Tibial nerve (tissue), 4 donors: ENCODE measurements around the gene DHX57. TPM values are rescaled to one million over a fixed set of nuclear protein-coding genes. Genes with fewer than 3 reads are reported as not detected.
"Not testable (repeated sequence)": the region's sequence is repeated elsewhere in the genome, so short reads cannot be mapped to it uniquely, and the experiment has no call there.

ENCODE experiments used
- DNase-seq, 2 donors: peaks; one replicate each; pipeline ENCODE4 v3.0.0-alpha.2; 2019; ENCODE audit warnings: low spot score in 2 of 2
- H3K27ac ChIP-seq, 4 donors: fragments of 200-600 bp; sonication (generic) in 3 of 4; one replicate each; pipeline ENCODE4 v1.5.1; 2017 to 2019; ENCODE audit warnings: mild to moderate bottlenecking in 1 of 4
- H3K27me3 ChIP-seq, 2 donors: fragments of 200-600 bp; sonication (generic) in 1 of 2; one replicate each; pipeline versions ENCODE4 v1.5.1 to v1.6.0; 2017 to 2019
- H3K36me3 ChIP-seq, 3 donors: fragments of 200-600 bp; sonication (generic); one replicate each; pipeline ENCODE4 v1.5.1; 2018 to 2019
- H3K4me1 ChIP-seq, 4 donors: fragments of 200-600 bp; sonication (generic) in 3 of 4; one replicate each; pipeline ENCODE4 v1.5.1; 2017 to 2019
- H3K4me3 ChIP-seq, 4 donors: fragments of 200-600 bp; sonication (generic) in 3 of 4; one replicate each; pipeline ENCODE4 v1.5.1; 2017 to 2019; ENCODE audit warnings: mild to moderate bottlenecking in 1 of 4, moderate library complexity in 1 of 4
- H3K9me3 ChIP-seq, 4 donors: fragments of 200-600 bp; sonication (generic) in 3 of 4; one replicate each; pipeline ENCODE4 v1.5.1; 2017 to 2019
- EP300 ChIP-seq, 2 donors: sonication (generic); formaldehyde crosslinking; IDR thresholded peaks; one replicate each; pipeline ENCODE4 v1.6.1; 2017; ENCODE audit warnings: antibody characterized with exemption in 2 of 2, mild to moderate bottlenecking in 1 of 2
- POLR2A ChIP-seq, 2 donors: fragments of 450-650 bp; IDR thresholded peaks; one replicate each; pipeline ENCODE4 v1.6.1; 2017; ENCODE audit warnings: antibody characterized with exemption in 2 of 2, mild to moderate bottlenecking in 2 of 2, moderate library complexity in 2 of 2
- WGBS, 2 donors: methylation state at CpG; one replicate each; pipeline ENCODE4 v1.1.5; 2018; 5-methylcytosine and 5-hydroxymethylcytosine counted together
- total RNA-seq, 4 donors: library from RNA; depleted of rRNA; stranded (reverse); fragments of >200 nt; gene quantifications; one replicate each; pipeline ENCODE4 v1.1.0, GENCODE V29; 2016
- TF ChIP-seq, protein P1 (sequence below), 5 experiments: fragments of 200-600 bp in 3 of 5; fragments of 450-650 bp in 2 of 5; sonication (generic) in 3 of 5; IDR thresholded peaks; one replicate each; pipeline ENCODE4 v1.5.1; 2016 to 2019; ENCODE audit warnings: antibody characterized with exemption in 5 of 5, mild to moderate bottlenecking in 3 of 5, moderate library complexity in 2 of 5

The DHX57 gene
- total RNA-seq, 4 donors from 2014 or later: 11.1 to 22.0 (median 13.4) TPM

DNA sequence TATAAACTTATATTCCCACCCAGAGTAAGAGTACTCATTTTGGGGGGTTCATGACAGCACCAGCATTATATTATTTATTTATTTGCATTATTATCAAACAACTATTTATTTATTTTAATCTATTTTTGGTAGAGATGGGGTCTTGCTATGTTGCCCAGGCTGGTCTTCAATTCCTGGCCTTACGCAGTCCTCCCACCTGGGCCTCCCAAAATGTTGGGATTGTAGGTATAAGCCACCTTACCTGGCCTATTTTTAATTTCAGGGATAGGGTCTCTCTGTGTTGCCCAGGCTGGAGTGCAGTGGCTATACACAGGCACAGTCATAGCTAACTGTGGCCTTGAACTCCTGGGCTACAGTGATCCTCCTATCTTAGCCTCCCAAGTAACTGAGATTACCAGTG, 67.1 kb downstream of the DHX57 start:
- DNase-seq: no peak
- Histone ChIP-seq H3K27ac (no peak overlapping the region), H3K9me3 (no peaks in the 10 kb centered on the region), H3K36me3 (peaks cover 0 to 84% (median 2%) of the 10 kb centered on the region in 3 donors), H3K27me3 (no peaks in the 10 kb centered on the region), H3K4me3 (no peak overlapping the region), H3K4me1 (no peaks in the 10 kb centered on the region)
- 100% methylated on average over 1 of the region's 1 CpG for WGBS, 2 donors
- TF ChIP-seq POLR2A (IDR thresholded peaks at IDR 0.05) (no peak), EP300 (IDR thresholded peaks at IDR 0.05) (no peak)
- TF ChIP-seq, protein P1, sequence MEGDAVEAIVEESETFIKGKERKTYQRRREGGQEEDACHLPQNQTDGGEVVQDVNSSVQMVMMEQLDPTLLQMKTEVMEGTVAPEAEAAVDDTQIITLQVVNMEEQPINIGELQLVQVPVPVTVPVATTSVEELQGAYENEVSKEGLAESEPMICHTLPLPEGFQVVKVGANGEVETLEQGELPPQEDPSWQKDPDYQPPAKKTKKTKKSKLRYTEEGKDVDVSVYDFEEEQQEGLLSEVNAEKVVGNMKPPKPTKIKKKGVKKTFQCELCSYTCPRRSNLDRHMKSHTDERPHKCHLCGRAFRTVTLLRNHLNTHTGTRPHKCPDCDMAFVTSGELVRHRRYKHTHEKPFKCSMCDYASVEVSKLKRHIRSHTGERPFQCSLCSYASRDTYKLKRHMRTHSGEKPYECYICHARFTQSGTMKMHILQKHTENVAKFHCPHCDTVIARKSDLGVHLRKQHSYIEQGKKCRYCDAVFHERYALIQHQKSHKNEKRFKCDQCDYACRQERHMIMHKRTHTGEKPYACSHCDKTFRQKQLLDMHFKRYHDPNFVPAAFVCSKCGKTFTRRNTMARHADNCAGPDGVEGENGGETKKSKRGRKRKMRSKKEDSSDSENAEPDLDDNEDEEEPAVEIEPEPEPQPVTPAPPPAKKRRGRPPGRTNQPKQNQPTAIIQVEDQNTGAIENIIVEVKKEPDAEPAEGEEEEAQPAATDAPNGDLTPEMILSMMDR (IDR thresholded peaks at IDR 0.05): no peak

DNA sequence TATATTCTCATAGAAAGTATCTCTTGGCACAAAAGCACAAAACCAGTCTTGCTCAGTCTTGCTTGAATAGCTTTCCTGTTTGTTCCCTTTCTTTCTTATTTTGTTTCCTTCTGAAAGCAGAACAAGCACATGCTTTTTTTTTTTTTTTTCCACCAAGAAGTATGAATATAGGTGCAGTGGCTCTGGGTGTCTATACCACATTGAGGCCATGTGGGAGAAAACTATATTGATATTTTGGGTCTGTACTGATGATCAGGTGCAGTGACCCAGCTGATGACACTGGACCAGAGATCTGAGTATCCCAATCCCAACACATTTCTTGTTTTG, 69.0 kb downstream of the DHX57 start:
- TF ChIP-seq EP300 (IDR thresholded peaks at IDR 0.05): no peak
- TF ChIP-seq, protein P1 (IDR thresholded peaks at IDR 0.05): no peak
- no peak for TF ChIP-seq POLR2A (IDR thresholded peaks at IDR 0.05)
- no peak for DNase-seq
- H3K9me3 ChIP-seq: no peaks in the 10 kb centered on the region
- no peaks in the 10 kb centered on the region for H3K27me3 ChIP-seq
- no peak overlapping the region for H3K4me3 ChIP-seq
- peaks cover 0 to 84% (median 2%) of the 10 kb centered on the region in 3 donors for H3K36me3 ChIP-seq
- no peaks in the 10 kb centered on the region for H3K4me1 ChIP-seq
- H3K27ac ChIP-seq: peak overlapping the region in 1 of 4 donors; percentile 70

DNA sequence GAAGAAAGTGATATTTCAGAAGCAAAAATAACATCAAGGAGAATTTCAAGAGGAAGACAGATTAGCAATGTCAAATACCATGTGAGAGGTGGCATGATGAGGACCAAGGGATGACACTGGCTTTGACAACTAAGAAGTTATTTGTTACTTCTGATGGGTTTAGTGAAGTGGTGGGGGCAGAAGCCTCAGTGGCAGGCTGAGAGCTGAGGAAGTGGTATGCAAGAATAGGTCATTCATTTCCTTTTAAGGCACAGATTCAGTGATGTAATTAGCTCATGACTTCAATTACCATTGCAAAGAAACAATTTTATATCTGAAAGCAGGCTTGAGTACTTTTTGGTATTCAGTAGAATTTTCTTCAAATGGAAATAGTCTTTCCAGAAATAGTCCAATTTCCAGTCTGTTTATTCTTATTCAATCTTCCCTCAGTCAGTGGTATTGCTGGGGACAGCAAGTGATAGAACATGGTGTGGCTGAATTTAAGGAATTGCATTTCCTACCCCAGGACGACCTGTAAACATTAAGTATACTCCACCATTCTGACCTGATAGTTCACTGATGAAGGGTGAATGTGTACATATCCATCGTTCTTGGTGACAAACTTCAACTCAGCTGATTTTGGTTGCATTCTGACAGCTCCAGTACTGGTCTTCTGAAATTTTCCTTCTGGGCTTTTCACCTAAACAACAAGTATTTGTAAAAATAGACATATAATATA, 69.6 kb downstream of the DHX57 start:
- peak overlapping the region in 1 of 4 donors; percentile 70 for H3K27ac ChIP-seq
- TF ChIP-seq, protein P1 (IDR thresholded peaks at IDR 0.05): no peak
- TF ChIP-seq EP300 (IDR thresholded peaks at IDR 0.05) (peak in 1 of 2 donors; percentile 11), POLR2A (IDR thresholded peaks at IDR 0.05) (no peak)
- peaks cover 0 to 84% (median 2%) of the 10 kb centered on the region in 3 donors for H3K36me3 ChIP-seq

DNA sequence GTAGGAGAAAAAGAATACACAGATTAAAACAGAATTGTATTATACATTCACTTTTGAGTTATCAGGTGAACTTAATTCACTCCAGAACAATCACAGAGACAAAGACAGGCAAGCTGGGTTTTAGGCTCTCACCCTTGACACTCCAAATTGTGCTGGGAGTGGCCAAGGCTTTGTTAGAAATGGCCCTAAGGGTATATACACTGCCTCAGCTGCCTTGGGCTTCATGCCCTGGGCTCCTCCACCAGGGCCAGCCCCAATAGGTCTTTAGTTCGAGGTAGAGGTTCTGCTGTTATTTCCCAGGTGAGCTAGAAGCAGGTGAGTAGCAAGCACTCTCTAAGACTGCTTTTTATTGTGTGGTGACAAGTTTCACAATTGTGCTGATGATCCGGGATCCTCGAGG, 77.8 kb downstream of the DHX57 start:
- TF ChIP-seq, protein P1 (IDR thresholded peaks at IDR 0.05): no peak
- TF ChIP-seq POLR2A (IDR thresholded peaks at IDR 0.05) (no peak), EP300 (IDR thresholded peaks at IDR 0.05) (no peak)
- H3K27me3 ChIP-seq: no peaks in the 10 kb centered on the region
- no peak for DNase-seq
- H3K4me1 ChIP-seq: no peaks in the 10 kb centered on the region
- 78 to 87% methylated on average over 3 of the region's 3 CpGs for WGBS, 2 donors
- H3K9me3 ChIP-seq: no peaks in the 10 kb centered on the region
- no peak overlapping the region for H3K4me3 ChIP-seq
- no peak overlapping the region for H3K27ac ChIP-seq
- peaks cover 0 to 55% (median 0%) of the 10 kb centered on the region in 3 donors for H3K36me3 ChIP-seq

More for the DNA sequence above, 69.6 kb downstream of the DHX57 start:
- H3K4me1 ChIP-seq: no peaks in the 10 kb centered on the region
- H3K4me3 ChIP-seq: no peak overlapping the region
- DNase-seq: no peak
- H3K9me3 ChIP-seq: no peaks in the 10 kb centered on the region
- WGBS, 2 donors: 57 to 62% methylated on average over 2 of the region's 2 CpGs
- no peaks in the 10 kb centered on the region for H3K27me3 ChIP-seq

DNA sequence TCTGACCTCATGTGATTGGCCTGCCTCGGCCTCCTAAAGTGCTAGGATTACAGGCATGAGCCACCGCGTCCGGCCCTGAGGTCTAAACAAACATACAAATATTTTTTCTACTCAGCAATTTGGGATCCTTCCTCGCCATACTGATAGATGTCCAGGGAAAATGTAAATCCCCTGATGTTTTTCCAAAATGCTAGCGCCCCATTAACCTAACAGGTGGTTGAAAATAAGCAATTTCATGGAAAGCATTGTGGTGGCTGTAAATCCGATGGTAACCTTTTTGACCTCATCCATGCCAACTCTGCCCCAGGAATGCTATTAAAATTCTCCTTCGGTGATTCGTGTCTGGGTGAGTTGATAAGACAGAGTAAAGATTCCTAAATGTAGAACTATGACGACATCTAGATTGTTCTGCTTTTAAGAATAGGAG, 78.5 kb downstream of the DHX57 start:
- Histone ChIP-seq H3K36me3 (peaks cover 0 to 48% (median 0%) of the 10 kb centered on the region in 3 donors), H3K9me3 (no peaks in the 10 kb centered on the region), H3K4me3 (no peak overlapping the region), H3K27ac (no peak overlapping the region), H3K27me3 (no peaks in the 10 kb centered on the region), H3K4me1 (no peaks in the 10 kb centered on the region)
- 70 to 72% methylated on average over 10 of the region's 10 CpGs for WGBS, 2 donors
- TF ChIP-seq, protein P1 (IDR thresholded peaks at IDR 0.05): no peak
- no peak for TF ChIP-seq POLR2A (IDR thresholded peaks at IDR 0.05)
- TF ChIP-seq EP300 (IDR thresholded peaks at IDR 0.05): no peak
- no peak for DNase-seq

DNA sequence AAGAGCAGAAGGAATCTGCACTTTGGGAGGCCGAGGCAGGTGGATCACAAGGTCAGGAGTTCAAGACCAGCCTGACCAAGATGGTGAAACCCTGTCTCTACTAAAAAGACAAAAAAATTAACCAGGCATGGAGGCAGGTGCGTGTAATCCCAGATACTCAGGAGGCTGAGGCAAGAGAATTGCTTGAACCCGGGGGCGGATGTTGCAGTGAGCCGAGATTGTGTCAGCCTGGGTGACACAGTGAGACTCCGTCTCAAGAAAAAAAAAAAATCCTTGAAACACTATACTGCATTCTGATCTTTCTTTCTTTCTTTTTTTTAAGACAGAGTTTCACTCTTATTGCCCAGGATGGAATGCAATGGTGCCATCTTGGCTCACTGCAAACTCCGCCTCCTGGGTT, 80.7 kb downstream of the DHX57 start:
- peaks cover 0 to 26% (median 0%) of the 10 kb centered on the region in 3 donors for H3K36me3 ChIP-seq
- H3K9me3 ChIP-seq, DNase-seq, H3K27me3 ChIP-seq, H3K27ac ChIP-seq, H3K4me3 ChIP-seq, H3K4me1 ChIP-seq: not testable (repeated sequence)
- WGBS, 2 donors: 92 to 93% methylated on average over 7 of the region's 7 CpGs
